Smooth muscle cell (in vitro differentiated cells): ENCODE results near the gene CEACAM16. TPM values are rescaled to one million over a fixed set of nuclear protein-coding genes. Genes with fewer than 3 reads are reported as not detected.

Source experiments
- DNase-seq: peaks from one replicate; lab custom pipeline; 2025; ENCODE audit not compliant: unreplicated experiment; lab: John Stamatoyannopoulos, UW
- H2AFZ ChIP-seq: fragments of 200-600 bp; sonication (generic); 2 replicates; pipeline ENCODE4 v1.6.0; 2016; ENCODE audit warnings: antibody characterized with exemption, low read depth, mild to moderate bottlenecking
- H3F3A ChIP-seq: fragments of 200-600 bp; sonication (generic); 2 replicates; pipeline ENCODE4 v1.6.0; 2017; ENCODE audit warnings: antibody characterized with exemption, low read depth
- H3K27ac ChIP-seq: fragments of 200-600 bp; sonication (generic); 2 replicates; pipeline ENCODE4 v1.5.1; 2016; ENCODE audit warnings: low read depth, mild to moderate bottlenecking
- H3K27me3 ChIP-seq: fragments of 200-600 bp; sonication (generic); 2 replicates; pipeline ENCODE4 v1.6.1; 2016; ENCODE audit warnings: low read depth, mild to moderate bottlenecking
- H3K36me3 ChIP-seq: fragments of 200-600 bp; sonication (generic); 2 replicates; pipeline ENCODE4 v1.5.1; 2016; ENCODE audit warnings: low read depth
- H3K4me1 ChIP-seq: fragments of 200-600 bp; sonication (generic); 2 replicates; pipeline ENCODE4 v1.5.1; 2016; ENCODE audit warnings: low read depth
- H3K4me2 ChIP-seq: fragments of 200-600 bp; sonication (generic); 2 replicates; pipeline ENCODE4 v1.6.0; 2016; ENCODE audit warnings: mild to moderate bottlenecking
- H3K4me3 ChIP-seq: fragments of 200-600 bp; sonication (generic); 2 replicates; pipeline ENCODE4 v1.5.1; 2016; ENCODE audit warnings: mild to moderate bottlenecking
- H3K79me2 ChIP-seq: fragments of 200-600 bp; sonication (generic); 2 replicates; pipeline ENCODE4 v1.6.0; 2016; ENCODE audit warnings: low read depth, mild to moderate bottlenecking
- H3K9ac ChIP-seq: fragments of 200-600 bp; sonication (generic); 2 replicates; pipeline ENCODE4 v1.6.0; 2016; ENCODE audit warnings: low read depth
- H3K9me3 ChIP-seq: fragments of 200-600 bp; sonication (generic); replicated peaks from 2 replicates; pipeline ENCODE4 v1.5.1; 2016; ENCODE audit warnings: low read depth
- H4K20me1 ChIP-seq: fragments of 200-600 bp; sonication (generic); 2 replicates; pipeline ENCODE4 v1.6.0; 2016; ENCODE audit warnings: low read depth
- CTCF ChIP-seq: fragments of 200-600 bp; sonication (generic); IDR thresholded peaks from 2 replicates; pipeline ENCODE4 v1.5.1; 2017; ENCODE audit warnings: borderline replicate concordance, mild to moderate bottlenecking, antibody characterized with exemption; ENCODE audit not compliant: insufficient read depth, poor library complexity, severe bottlenecking
- WGBS: methylation state at CpG from one replicate; pipeline ENCODE4 v1.1.7; 2016; ENCODE audit warnings: low lambda C conversion rate; 5-methylcytosine and 5-hydroxymethylcytosine counted together
- polyA plus RNA-seq: library from polyadenylated mRNA; unstranded; fragments of >200 nt; fragmentation: Nextera tagmentation; extraction: Ambion mirVana; gene quantifications from 2 replicates; pipeline ENCODE4 v1.2.1, GENCODE V29; 2016
- total RNA-seq: library from RNA; depleted of rRNA; stranded (reverse); fragments of >200 nt; gene quantifications from 2 replicates; pipeline ENCODE4 v1.2.3, GENCODE V29; 2014

Gene CEACAM16
- total and polyA plus RNA-seq, 2 experiments from 2014 or later, result not detected

- Histone ChIP-seq H3K27me3 (no peaks in the 10 kb centered on the region), H3F3A (peaks cover 38% of the 10 kb centered on the region), H3K4me1 (peaks cover 25% of the 10 kb centered on the region), H4K20me1 (peaks cover 57% of the 10 kb centered on the region), H3K79me2 (peaks cover 33% of the 10 kb centered on the region), H3K4me3 (peak overlapping the region; percentile 48), H3K36me3 (no peaks in the 10 kb centered on the region), H3K9ac (peak overlapping the region; percentile 66), H3K9me3 (no peaks in the 10 kb centered on the region), H2AFZ (no peak overlapping the region), H3K27ac (peak overlapping the region; percentile 88), H3K4me2 (peak overlapping the region; percentile 98)
- WGBS, result 0% methylated on average over 10 of the region's 11 CpGs
- TF ChIP-seq CTCF, result no peak
- DNase-seq, result no peak
Measured at GRCh38 chr19:44753626-44753931, 54.6 kb downstream of the CEACAM16 start.

GRCh38 chr19:44753932-44754749, 55.2 kb downstream of the CEACAM16 start:
- peaks cover 57% of the 10 kb centered on the region for H4K20me1 ChIP-seq

GRCh38 chr19:44754750-44755080, 55.8 kb downstream of the CEACAM16 start:
- Histone ChIP-seq H3K27me3 (no peaks in the 10 kb centered on the region), H3K9me3 (no peaks in the 10 kb centered on the region), H2AFZ (no peak overlapping the region), H3K79me2 (peaks cover 23% of the 10 kb centered on the region), H4K20me1 (peaks cover 59% of the 10 kb centered on the region), H3F3A (peaks cover 38% of the 10 kb centered on the region), H3K9ac (no peak overlapping the region), H3K27ac (peak overlapping the region; percentile 88), H3K36me3 (no peaks in the 10 kb centered on the region), H3K4me3 (peak overlapping the region; percentile 48), H3K4me2 (peak overlapping the region; percentile 98), H3K4me1 (peaks cover 25% of the 10 kb centered on the region)
- DNase-seq, result no peak
- 34% methylated on average over 11 of the region's 11 CpGs for WGBS
- no peak for TF ChIP-seq CTCF

More at GRCh38 chr19:44753932-44754749, 55.2 kb downstream of the CEACAM16 start:
- Histone ChIP-seq H3K27me3 (no peaks in the 10 kb centered on the region), H3K27ac (peak overlapping the region; percentile 88), H3K79me2 (peaks cover 29% of the 10 kb centered on the region), H3K4me1 (peaks cover 25% of the 10 kb centered on the region), H2AFZ (no peak overlapping the region), H3K9me3 (no peaks in the 10 kb centered on the region), H3K4me3 (peak overlapping the region; percentile 48), H3K9ac (peak overlapping the region; percentile 66), H3K4me2 (peak overlapping the region; percentile 98), H3K36me3 (no peaks in the 10 kb centered on the region), H3F3A (peaks cover 38% of the 10 kb centered on the region)
- WGBS, result 5% methylated on average over 18 of the region's 33 CpGs
- no peak for TF ChIP-seq CTCF
- peak; percentile 77 for DNase-seq

GRCh38 chr19:44755219-44755618, 56.3 kb downstream of the CEACAM16 start:
- WGBS, result 95% methylated on average over 4 of the region's 4 CpGs
- DNase-seq, result no peak
- no peaks in the 10 kb centered on the region for H3K36me3 ChIP-seq
- no peaks in the 10 kb centered on the region for H3K9me3 ChIP-seq
- H3K4me1 ChIP-seq, result peaks cover 25% of the 10 kb centered on the region
- H2AFZ ChIP-seq, result no peak overlapping the region
- no peak for TF ChIP-seq CTCF
- peaks cover 38% of the 10 kb centered on the region for H3F3A ChIP-seq
- no peak overlapping the region for H3K27ac ChIP-seq
- H3K27me3 ChIP-seq, result no peaks in the 10 kb centered on the region
- peaks cover 59% of the 10 kb centered on the region for H4K20me1 ChIP-seq
- peak overlapping the region; percentile 98 for H3K4me2 ChIP-seq
- H3K9ac ChIP-seq, result no peak overlapping the region
- H3K4me3 ChIP-seq, result no peak overlapping the region
- H3K79me2 ChIP-seq, result peaks cover 18% of the 10 kb centered on the region
